SK-N-SH treated with all-trans-retinoic acid at 6 μM for 48 hours (cell line): ENCODE measurements around the gene DDX24.

Experiments
- ARNTL ChIP-seq: fragments of 450-650 bp; formaldehyde crosslinking; IDR thresholded peaks from 2 replicates; pipeline ENCODE4 v1.5.0; 2020; ENCODE audit warnings: low read depth, mild to moderate bottlenecking, moderate library complexity, borderline replicate concordance
- BACH2 ChIP-seq: fragments of 250-450 bp; sonication (Bioruptor Pico); IDR thresholded peaks from 2 replicates; pipeline ENCODE4 v1.9.0; 2021; ENCODE audit warnings: mild to moderate bottlenecking, borderline replicate concordance
- CREB5 ChIP-seq: fragments of 250-450 bp; sonication (Bioruptor Pico); IDR thresholded peaks from 2 replicates; pipeline ENCODE4 v1.5.1; 2020; ENCODE audit warnings: low read depth, mild to moderate bottlenecking, moderate library complexity
- CSDC2 ChIP-seq: fragments of 250-450 bp; sonication (Bioruptor Pico); IDR thresholded peaks from 2 replicates; pipeline ENCODE4 v1.5.0; 2020; ENCODE audit warnings: mild to moderate bottlenecking, moderate library complexity
- PATZ1 ChIP-seq: fragments of 250-450 bp; sonication (Bioruptor Pico); IDR thresholded peaks from 2 replicates; pipeline ENCODE4 v1.8.0; 2020; ENCODE audit warnings: mild to moderate bottlenecking, moderate library complexity, borderline replicate concordance
- SNAI2 ChIP-seq: fragments of 250-450 bp; sonication (Bioruptor Pico); IDR thresholded peaks from 2 replicates; pipeline ENCODE4 v1.5.0; 2020; ENCODE audit warnings: mild to moderate bottlenecking, moderate library complexity
- TSHZ2 ChIP-seq: fragments of 250-450 bp; sonication (Bioruptor Pico); IDR thresholded peaks from 2 replicates; pipeline ENCODE4 v1.5.0; 2020; ENCODE audit warnings: mild to moderate bottlenecking, moderate library complexity
- ZC3H10 ChIP-seq: fragments of 250-450 bp; sonication (Bioruptor Pico); IDR thresholded peaks from 2 replicates; pipeline ENCODE4 v1.5.1; 2021; ENCODE audit warnings: mild to moderate bottlenecking, moderate library complexity
- ZFP30 ChIP-seq: fragments of 450-650 bp; formaldehyde crosslinking; IDR thresholded peaks from 2 replicates; pipeline ENCODE4 v1.5.0; 2022; ENCODE audit warnings: mild to moderate bottlenecking, moderate library complexity
- ZNF565 ChIP-seq: fragments of 450-650 bp; formaldehyde crosslinking; conservative IDR thresholded peaks from 2 replicates; pipeline ENCODE4 v1.5.0; 2020; ENCODE audit warnings: low read depth, mild to moderate bottlenecking, moderate library complexity
- ZNF8 ChIP-seq: fragments of 450-650 bp; formaldehyde crosslinking; IDR thresholded peaks from 2 replicates; pipeline ENCODE4 v1.5.0; 2020; ENCODE audit warnings: mild to moderate bottlenecking, moderate library complexity

GRCh38 chr14:94115058-94115591, 34.1 kb upstream of the DDX24 start:
- no peak for TF ChIP-seq CREB5 (CRISPR knock-in tag)
- TF ChIP-seq ZFP30 (CRISPR knock-in tag), result no peak
- TF ChIP-seq ZC3H10 (CRISPR knock-in tag), result no peak
- TF ChIP-seq TSHZ2 (CRISPR knock-in tag), result no peak
- no peak for TF ChIP-seq CSDC2 (CRISPR knock-in tag)
- TF ChIP-seq ZNF8, result no peak
- no peak for TF ChIP-seq BACH2 (CRISPR knock-in tag)
- no peak for TF ChIP-seq ARNTL (CRISPR knock-in tag)
- TF ChIP-seq PATZ1, result no peak
- TF ChIP-seq SNAI2 (CRISPR knock-in tag), result no peak
- TF ChIP-seq ZNF565 (CRISPR knock-in tag), result no peak
